Peyer's patch (tissue), 4 donors: Measurements from ENCODE around the gene AK1.

Experiments used
- POLR2A ChIP-seq, 2 donors: fragments of 450-650 bp; IDR thresholded peaks; one replicate each; pipeline ENCODE4 v1.5.1; 2017; ENCODE audit warnings: antibody characterized with exemption in 2 of 2, mild to moderate bottlenecking in 2 of 2, moderate library complexity in 2 of 2
- TF ChIP-seq, protein P1 (sequence below), 6 experiments: fragments of 450-650 bp in 4 of 6; fragments of 200-600 bp in 2 of 6; sonication (generic) in 1 of 6; IDR thresholded peaks; one replicate each; pipeline ENCODE4 v1.5.1; 2017 to 2019; ENCODE audit warnings: antibody characterized with exemption in 6 of 6, mild to moderate bottlenecking in 3 of 6, moderate library complexity in 1 of 6

DNA sequence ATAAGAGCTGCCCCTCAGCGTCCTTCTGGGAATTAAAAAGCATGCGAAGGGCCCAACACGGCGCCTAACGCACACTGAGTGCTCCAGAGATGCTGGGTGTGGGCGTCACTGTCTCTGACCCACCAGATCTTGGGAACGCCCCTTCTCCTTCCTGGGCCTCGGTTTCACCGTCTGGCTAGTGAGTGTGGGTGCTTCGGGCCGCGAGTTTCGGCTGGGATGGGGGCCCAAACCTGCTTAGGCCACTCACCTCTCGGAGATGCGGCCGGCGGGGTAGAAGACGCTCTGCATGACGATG lies 49.4 kb upstream of the AK1 start:
- TF ChIP-seq, protein P1, sequence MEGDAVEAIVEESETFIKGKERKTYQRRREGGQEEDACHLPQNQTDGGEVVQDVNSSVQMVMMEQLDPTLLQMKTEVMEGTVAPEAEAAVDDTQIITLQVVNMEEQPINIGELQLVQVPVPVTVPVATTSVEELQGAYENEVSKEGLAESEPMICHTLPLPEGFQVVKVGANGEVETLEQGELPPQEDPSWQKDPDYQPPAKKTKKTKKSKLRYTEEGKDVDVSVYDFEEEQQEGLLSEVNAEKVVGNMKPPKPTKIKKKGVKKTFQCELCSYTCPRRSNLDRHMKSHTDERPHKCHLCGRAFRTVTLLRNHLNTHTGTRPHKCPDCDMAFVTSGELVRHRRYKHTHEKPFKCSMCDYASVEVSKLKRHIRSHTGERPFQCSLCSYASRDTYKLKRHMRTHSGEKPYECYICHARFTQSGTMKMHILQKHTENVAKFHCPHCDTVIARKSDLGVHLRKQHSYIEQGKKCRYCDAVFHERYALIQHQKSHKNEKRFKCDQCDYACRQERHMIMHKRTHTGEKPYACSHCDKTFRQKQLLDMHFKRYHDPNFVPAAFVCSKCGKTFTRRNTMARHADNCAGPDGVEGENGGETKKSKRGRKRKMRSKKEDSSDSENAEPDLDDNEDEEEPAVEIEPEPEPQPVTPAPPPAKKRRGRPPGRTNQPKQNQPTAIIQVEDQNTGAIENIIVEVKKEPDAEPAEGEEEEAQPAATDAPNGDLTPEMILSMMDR (IDR thresholded peaks at IDR 0.05) = no peak
- no peak for TF ChIP-seq POLR2A (IDR thresholded peaks at IDR 0.05)
